Spleen (tissue), 10 donors: ENCODE data around the gene ZC3H8. TPM values are rescaled to one million over a fixed set of nuclear protein-coding genes. Genes with fewer than 3 reads are reported as not detected.

Experiments
- polyA plus RNA-seq, 3 donors: library from polyadenylated mRNA; stranded (reverse); fragments of 200-250 nt; gene quantifications; one replicate each; pipeline ENCODE4 v1.2.1, GENCODE V29; 2013
- total RNA-seq, 7 donors: library from RNA; depleted of rRNA in 3 of 7; stranded (reverse); fragments of >200 nt in 3 of 7; fragmentation: NEBNext Ultra II Directional in 4 of 7; extraction: Animal tissue kit (Norgen Biotek cat#: 25700) in 4 of 7; gene quantifications; one replicate each; pipeline versions ENCODE4 v1.1.0 to v1.2.1, GENCODE V29; 2016 to 2021
- donor health status: healthy with polysubstance abuse.
- donor health status: DM: no; HTN: no; CAD: no; lungs with moderate emphysema.
- donor health status: DM: no; HTN: no; CAD: no.
- donor health status: Bipolar disorder and iron deficiency.
- donor health status: healthy.
- donor health status: DM: no; HTN: no; CAD: no.
- donor health status: DM: yes; HTN: yes; CAD: no.

The ZC3H8 gene
- total and polyA plus RNA-seq, 10 donors, result 5.7 to 70.5 (median 13.2) TPM

Other genes starting within 250 kb of the ZC3H8 start
- gene TMEM87B, start 199.8 kb downstream of the ZC3H8 start, total RNA-seq, result 10 to 100 TPM; 30.6 to 39.9 (median 35.4) TPM
- 10 to 100 TPM; 10.4 to 10.9 (median 10.8) TPM for gene TMEM87B, start 199.8 kb downstream of the ZC3H8 start, polyA plus RNA-seq
- 10 to 100 TPM in 3 of 7 donors, 1 to 10 TPM in 4; 6.5 to 14.5 (median 9.0) TPM for gene FBLN7, start 116.7 kb downstream of the ZC3H8 start, total RNA-seq
- 1 to 10 TPM; 1.5 to 2.1 (median 2.0) TPM for gene FBLN7, start 116.7 kb downstream of the ZC3H8 start, polyA plus RNA-seq
- 10 to 100 TPM; 12.4 to 28.9 (median 16.9) TPM for gene ZC3H6, start 20.6 kb upstream of the ZC3H8 start, total RNA-seq
- gene ZC3H6, start 20.6 kb upstream of the ZC3H8 start, polyA plus RNA-seq, result 1 to 10 TPM; 1.9 to 2.8 (median 2.2) TPM
- gene RGPD8, start 178.6 kb upstream of the ZC3H8 start, total RNA-seq, result 10 to 100 TPM; 11.1 to 35.4 (median 18.9) TPM
- 1 to 10 TPM in 1 of 3 donors, under 1 TPM in 2; 0.09 to 1.3 (median 0.49) TPM for gene RGPD8, start 178.6 kb upstream of the ZC3H8 start, polyA plus RNA-seq
- 10 to 100 TPM; 17.6 to 29.8 (median 27.1) TPM for gene TTL, start 227.1 kb upstream of the ZC3H8 start, total RNA-seq
- 10 to 100 TPM in 1 of 3 donors, 1 to 10 TPM in 2; 8.1 to 12.7 (median 9.1) TPM for gene TTL, start 227.1 kb upstream of the ZC3H8 start, polyA plus RNA-seq